DOHH2 (cell line): ENCODE data around the gene RUNX2.

Experiments used
- H3F3A ChIP-seq: fragments of 200-600 bp; sonication (generic), shearing (Covaris generic); 2 replicates; pipeline ENCODE4 v1.6.0; 2016; ENCODE audit warnings: antibody characterized with exemption, mild to moderate bottlenecking; ENCODE audit not compliant: control insufficient read depth, insufficient read depth
- H3K27ac ChIP-seq: fragments of 200-600 bp; sonication (generic); 2 replicates; pipeline ENCODE4 v1.5.1; 2014; ENCODE audit warnings: low read depth, mild to moderate bottlenecking, low read length, moderate library complexity
- H3K27me3 ChIP-seq: fragments of 200-600 bp; sonication (generic); 2 replicates; pipeline ENCODE4 v1.6.1; 2014; ENCODE audit warnings: mild to moderate bottlenecking, low read length, mixed read lengths; ENCODE audit not compliant: control insufficient read depth
- H3K36me3 ChIP-seq: fragments of 200-600 bp; sonication (generic); 2 replicates; pipeline ENCODE4 v1.6.1; 2014; ENCODE audit warnings: mild to moderate bottlenecking, low read length, moderate library complexity, mixed read lengths; ENCODE audit not compliant: control insufficient read depth
- H3K4me1 ChIP-seq: fragments of 200-600 bp; sonication (generic); 2 replicates; pipeline ENCODE4 v1.6.1; 2014; ENCODE audit warnings: mild to moderate bottlenecking, low read length, mixed read lengths; ENCODE audit not compliant: control insufficient read depth
- H3K4me2 ChIP-seq: fragments of 200-600 bp; sonication (generic); 2 replicates; pipeline ENCODE4 v1.6.0; 2014; ENCODE audit warnings: mild to moderate bottlenecking, low read length, moderate library complexity
- H3K4me3 ChIP-seq: fragments of 200-600 bp; sonication (generic); 2 replicates; pipeline ENCODE4 v1.5.1; 2014; ENCODE audit warnings: mild to moderate bottlenecking, low read length, mixed read lengths
- H3K79me2 ChIP-seq: fragments of 200-600 bp; sonication (generic); 2 replicates; pipeline ENCODE4 v1.6.1; 2014; ENCODE audit warnings: mild to moderate bottlenecking, low read length, mixed read lengths; ENCODE audit not compliant: control insufficient read depth
- H3K9me2 ChIP-seq: fragments of 200-600 bp; sonication (generic); replicated peaks from 2 replicates; pipeline ENCODE4 v1.6.1; 2014; ENCODE audit warnings: mild to moderate bottlenecking, low read length, mixed read lengths; ENCODE audit not compliant: control insufficient read depth
- H3K9me3 ChIP-seq: fragments of 200-600 bp; sonication (generic); 2 replicates; pipeline ENCODE4 v1.6.1; 2014; ENCODE audit warnings: antibody characterized with exemption, low read length, mixed read lengths; ENCODE audit not compliant: control insufficient read depth, insufficient read depth
- H4K20me1 ChIP-seq: fragments of 200-600 bp; sonication (generic); 2 replicates; pipeline ENCODE4 v1.6.0; 2014; ENCODE audit warnings: low read depth, mild to moderate bottlenecking, antibody characterized with exemption, low read length, moderate library complexity; ENCODE audit not compliant: control insufficient read depth, insufficient read depth
- CTCF ChIP-seq: fragments of 200-600 bp; sonication (generic); IDR thresholded peaks from one replicate; pipeline ENCODE4 v1.5.1; 2014; ENCODE audit warnings: antibody characterized with exemption, mild to moderate bottlenecking, low read depth, low read length; ENCODE audit not compliant: poor library complexity, severe bottlenecking
- EZH2phosphoT487 ChIP-seq: fragments of 200-600 bp; sonication (generic); IDR thresholded peaks from 2 replicates; pipeline ENCODE4 v1.6.1; 2017; ENCODE audit warnings: borderline replicate concordance, mild to moderate bottlenecking, antibody characterized with exemption, low read length, moderate library complexity, mixed read lengths

RUNX2 gene

GRCh38 chr6:45605971-45606370, 277.8 kb downstream of the RUNX2 start:
- H3K4me3 ChIP-seq: no peak overlapping the region
- H3F3A ChIP-seq: 0 out of 2 replicates have a peak, but pooled peaks cover 3% of the 10 kb centered on the region
- no peak overlapping the region for H3K4me2 ChIP-seq
- H3K79me2 ChIP-seq: no peaks in the 10 kb centered on the region
- no peaks in the 10 kb centered on the region for H4K20me1 ChIP-seq
- H3K27ac ChIP-seq: no peak overlapping the region
- no peaks in the 10 kb centered on the region for H3K9me3 ChIP-seq
- peaks cover 7% of the 10 kb centered on the region for H3K27me3 ChIP-seq
- H3K36me3 ChIP-seq: no peaks in the 10 kb centered on the region
- H3K9me2 ChIP-seq: no peaks in the 10 kb centered on the region
- H3K4me1 ChIP-seq: peaks cover 8% of the 10 kb centered on the region
- TF ChIP-seq EZH2phosphoT487 (no peak), CTCF (no peak)

GRCh38 chr6:45606831-45607400, 278.8 kb downstream of the RUNX2 start:
- H3K4me3 ChIP-seq: no peak overlapping the region
- no peak overlapping the region for H3K4me2 ChIP-seq

GRCh38 chr6:45607798-45608197, 279.7 kb downstream of the RUNX2 start:
- Histone ChIP-seq H3K79me2 (no peaks in the 10 kb centered on the region), H3K27me3 (peaks cover 12% of the 10 kb centered on the region), H3K36me3 (no peaks in the 10 kb centered on the region), H3K9me2 (no peaks in the 10 kb centered on the region), H3K4me2 (no peak overlapping the region), H3K9me3 (no peaks in the 10 kb centered on the region), H3K27ac (no peak overlapping the region), H3K4me1 (peaks cover 14% of the 10 kb centered on the region), H3F3A (0 out of 2 replicates have a peak, but pooled peaks cover 3% of the 10 kb centered on the region), H3K4me3 (no peak overlapping the region), H4K20me1 (no peaks in the 10 kb centered on the region)
- TF ChIP-seq EZH2phosphoT487 (no peak), CTCF (no peak)

More at GRCh38 chr6:45606831-45607400, 278.8 kb downstream of the RUNX2 start:
- Histone ChIP-seq H3K9me3 (no peaks in the 10 kb centered on the region), H3K27me3 (peaks cover 7% of the 10 kb centered on the region), H3K27ac (no peak overlapping the region), H3K4me1 (peaks cover 14% of the 10 kb centered on the region), H3F3A (0 out of 2 replicates have a peak, but pooled peaks cover 3% of the 10 kb centered on the region), H3K79me2 (no peaks in the 10 kb centered on the region), H3K9me2 (no peaks in the 10 kb centered on the region), H3K36me3 (no peaks in the 10 kb centered on the region), H4K20me1 (no peaks in the 10 kb centered on the region)
- TF ChIP-seq CTCF (no peak), EZH2phosphoT487 (no peak)
